ENCODE measurements around the gene COBL. TPM values are rescaled to one million over a fixed set of nuclear protein-coding genes. Genes with fewer than 3 reads are reported as not detected.

Gene COBL
- total and polyA plus RNA-seq, 2 donors (not counting 3 experiments of a cell fraction or from before 2014, with no cell fraction given), result 0.11 TPM; not detected in 1

- dilution Hi-C loops (cut with MboI; ENCODE audit: extremely low pct_ligation_motif_present, low sequenced_read_pairs) (no loop called here), intact Hi-C loops (cut with micrococcal nuclease) (no loop called here)
- ChIA-PET POLR2A (no interaction called here), CTCF (interaction anchor here (2.1 kb wide), 1 partner anchor 11 kb away, joined by 6 read pairs; no protein-coding TSS in a partner anchor)
- Histone ChIP-seq H3K79me2 (ENCODE audit: control insufficient read depth, insufficient read depth, low read length) (no peaks in the 10 kb centered on the region), H3K9ac (replicated peaks; ENCODE audit: extremely low read depth, insufficient read depth, low read length) (no peak overlapping the region), H3K4me1 (ENCODE audit: control insufficient read depth, extremely low read depth, insufficient read depth, low read length) (no peaks in the 10 kb centered on the region), H3K9me1 (replicated peaks; ENCODE audit: control insufficient read depth, extremely low read depth, insufficient read depth, low read length) (no peaks in the 10 kb centered on the region), H3K27ac (ENCODE audit: insufficient read depth, low read depth, low read length) (no peak overlapping the region), H3K36me3 (ENCODE audit: control insufficient read depth in 2 of 2, extremely low read depth in 1 of 2, insufficient read depth in 2 of 2, low read length in 2 of 2) (no peaks in the 10 kb centered on the region), H3K9me3 (replicated peaks; ENCODE audit: control insufficient read depth, insufficient read depth, low read length) (no peaks in the 10 kb centered on the region), H3K4me3 (replicated peaks in 1 of 3; ENCODE audit: insufficient read depth in 1 of 3, low read depth in 1 of 3, low read length in 3 of 3) (no peak overlapping the region), H3K27me3 (ENCODE audit: control insufficient read depth in 2 of 2, insufficient read depth in 2 of 2, low read length in 2 of 2) (peaks cover 9 to 13% of the 10 kb centered on the region in 2 experiments), H2AFZ (ENCODE audit: low read depth, low read length) (no peak overlapping the region), H3K4me2 (ENCODE audit: insufficient read depth, low read length) (no peak overlapping the region), H4K20me1 (replicated peaks; ENCODE audit: control insufficient read depth, extremely low read depth, insufficient read depth, low read length) (no peaks in the 10 kb centered on the region)
- TF ChIP-seq MAX (IDR thresholded peaks at IDR 0.05; ENCODE audit: insufficient read depth, insufficient read length), result no peak
- no peak for TF ChIP-seq EZH2 (IDR thresholded peaks at IDR 0.05; ENCODE audit: borderline replicate concordance, low read depth, low read length, severe bottlenecking)
- TF ChIP-seq CTCF (IDR thresholded peaks at IDR 0.05; ENCODE audit: extremely low read depth in 1 of 2, insufficient read depth in 1 of 2, low read depth in 1 of 2, low read length in 2 of 2), result no peak
- no peak for TF ChIP-seq POLR2AphosphoS5 (IDR thresholded peaks at IDR 0.05; ENCODE audit: insufficient read depth, low read depth, low read length)
- no peak for TF ChIP-seq GATA2 (IDR thresholded peaks at IDR 0.05; ENCODE audit: insufficient read depth, insufficient read length, low read depth, low read length)
- TF ChIP-seq JUN (IDR thresholded peaks at IDR 0.05; ENCODE audit: borderline replicate concordance, insufficient read depth, insufficient read length, low read depth), result no peak
- TF ChIP-seq FOS (IDR thresholded peaks at IDR 0.05; ENCODE audit: borderline replicate concordance, insufficient read depth, low read length), result no peak
- no peak for TF ChIP-seq MYC (IDR thresholded peaks at IDR 0.05; ENCODE audit: low read depth, low read length)
- no peak for TF ChIP-seq POLR2A (IDR thresholded peaks at IDR 0.05; ENCODE audit: low read depth, low read length)
- DNase-seq (ENCODE audit: low read depth, low spot score), result no peak
- BruUV-seq (replicated peaks), result no TSS peak
- FAIRE-seq, result no peak
Observed at GRCh38 chr7:51101111-51101757, 215.4 kb downstream of the COBL start.
